ENCODE measurements around the gene ZNF334.
A peak's percentile ranks its signal among the peaks of the same experiment; 100 is the strongest.

The ZNF334 gene

DNA sequence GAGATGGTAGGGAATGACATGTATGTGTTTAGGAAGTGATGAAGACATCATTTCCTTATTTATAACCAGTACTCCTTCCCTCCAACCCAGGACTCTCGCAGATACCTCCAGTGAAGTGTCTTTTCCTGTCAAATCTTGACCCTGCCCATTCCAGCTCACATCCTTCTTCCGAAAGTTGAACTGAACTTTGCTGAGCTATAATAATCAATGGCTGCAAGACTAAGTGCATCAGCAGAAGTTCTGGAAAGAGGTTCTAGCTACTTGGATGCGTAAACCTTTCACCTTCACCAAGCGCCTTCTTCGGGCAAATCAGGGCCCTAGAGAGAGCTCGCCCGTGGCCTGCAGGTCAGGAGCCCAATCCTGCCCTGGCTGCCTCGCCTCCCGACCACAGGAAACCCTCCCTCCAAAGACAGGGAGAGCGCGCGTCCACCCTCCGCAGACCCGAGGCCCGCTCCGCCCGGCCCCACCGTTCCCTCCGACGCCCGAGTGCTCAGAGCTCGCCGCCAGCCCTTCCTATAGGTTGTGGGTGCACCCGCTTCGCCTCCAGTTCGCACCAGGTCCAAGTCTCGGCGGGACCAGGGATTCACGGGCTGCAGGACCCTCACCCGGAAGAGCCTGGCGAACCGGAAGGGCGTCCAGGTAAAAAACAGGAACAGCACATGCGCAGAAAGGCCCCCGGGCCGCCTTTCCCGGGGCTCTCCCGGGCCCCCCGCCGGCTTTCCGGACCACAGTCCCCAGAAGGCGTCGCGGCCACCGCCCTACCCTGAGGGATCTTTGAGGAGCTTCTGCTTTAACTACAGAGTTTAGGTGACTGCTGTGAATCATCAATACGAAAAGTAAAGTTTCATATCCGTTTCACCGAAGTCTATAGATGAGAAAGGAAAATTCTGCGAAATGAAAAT, at the start of gene ZNF334:
Gene ZNF334 (minus strand): TSS at position 617 of the 902 bp plus-strand sequence. CDS start 1,457 bp downstream, outside the sequence.
- DNase-seq, result peak; percentile 48

DNA sequence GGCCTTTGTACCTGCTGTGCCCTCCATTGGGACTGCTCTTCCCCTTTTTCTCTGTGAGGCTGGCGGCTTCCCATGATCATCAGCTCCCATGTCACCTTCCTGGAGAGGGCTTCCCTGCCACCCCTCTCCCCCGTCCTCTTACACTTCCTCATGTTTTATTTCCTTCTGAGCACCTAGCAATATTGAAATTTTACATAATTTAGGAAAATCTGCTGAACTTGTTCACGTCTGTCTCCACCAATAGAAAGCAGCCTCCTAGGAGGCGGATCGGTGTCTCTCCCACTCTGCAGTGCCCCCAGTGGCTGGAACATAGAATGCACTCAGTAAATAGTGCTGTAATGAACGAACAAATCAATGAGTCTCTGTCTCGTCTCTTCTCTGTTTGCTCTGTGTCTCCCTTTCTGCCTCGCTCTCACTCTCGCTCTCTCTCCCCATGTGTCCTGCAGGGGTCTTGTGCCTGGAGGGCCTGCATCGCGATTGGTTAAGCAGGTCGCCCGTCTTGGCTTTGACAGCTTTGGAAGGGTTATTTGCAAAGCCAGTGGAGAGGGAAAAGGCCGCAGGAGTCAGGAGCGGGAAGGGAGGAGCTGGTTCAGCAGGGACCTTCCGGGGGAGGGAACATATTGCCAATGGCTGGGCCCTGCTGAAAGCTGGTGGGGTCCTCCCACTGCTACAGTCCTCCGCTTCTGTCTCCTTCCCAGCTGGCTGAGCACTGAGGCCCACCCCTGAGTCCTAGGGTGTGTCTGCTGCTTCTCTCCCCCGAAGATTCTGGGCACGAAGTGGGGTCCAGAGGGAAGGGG, 49.2 kb upstream of the ZNF334 start:
- peak; percentile 60 for DNase-seq

DNA sequence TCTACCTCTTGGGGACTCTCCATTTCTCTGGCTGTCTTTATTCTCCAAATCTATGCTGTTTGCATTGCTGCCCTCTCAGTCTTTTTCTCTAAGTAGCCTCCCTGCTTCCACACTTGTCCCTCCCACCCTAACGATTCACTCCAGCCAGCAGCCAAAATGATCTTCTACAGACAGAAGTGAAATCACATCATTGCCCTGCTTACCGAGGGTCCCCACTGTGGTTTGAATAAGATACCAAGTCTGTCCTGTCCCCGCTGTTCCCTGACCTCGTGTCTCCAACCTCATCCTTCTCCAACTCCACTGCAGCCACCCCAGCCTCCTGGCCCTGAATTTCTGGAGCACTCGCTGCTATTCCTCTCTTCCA, 48.6 kb upstream of the ZNF334 start:
- DNase-seq, result no peak

DNA sequence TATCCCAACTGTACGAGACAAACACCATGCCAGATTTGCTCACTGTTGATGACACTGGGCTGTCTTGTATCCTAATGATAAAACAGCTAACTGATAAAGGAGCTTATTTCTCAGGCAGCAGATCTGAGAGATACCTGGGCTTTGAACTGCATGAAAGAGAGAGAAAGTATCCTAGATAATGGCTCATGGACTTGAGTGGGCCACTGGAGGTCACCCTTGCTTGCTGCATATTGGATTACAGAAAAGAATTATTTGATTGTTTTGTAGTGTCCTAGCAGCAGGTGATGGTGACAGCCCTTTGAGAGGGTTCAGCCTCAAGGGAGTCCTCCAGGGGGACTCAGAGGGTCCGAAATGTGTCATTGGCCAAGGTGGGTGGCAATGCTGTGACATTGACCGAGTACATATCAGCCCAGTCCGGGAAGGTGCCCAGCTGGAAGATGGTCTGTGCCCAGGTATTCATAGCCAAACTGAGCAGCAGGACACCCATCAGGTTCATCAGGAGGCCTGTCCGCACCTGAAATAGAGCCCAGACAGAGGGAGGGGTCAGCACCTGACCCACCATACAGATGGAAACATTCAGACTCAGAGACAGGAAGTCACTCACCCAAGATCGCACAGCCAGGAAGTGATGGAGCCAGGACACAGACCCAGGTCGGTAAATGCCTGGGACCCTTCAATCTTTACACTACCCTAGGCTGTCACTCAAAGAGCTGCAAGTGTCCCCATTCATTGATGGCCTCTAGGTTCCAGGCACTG, 46.5 kb upstream of the ZNF334 start:
- no peak for DNase-seq

DNA sequence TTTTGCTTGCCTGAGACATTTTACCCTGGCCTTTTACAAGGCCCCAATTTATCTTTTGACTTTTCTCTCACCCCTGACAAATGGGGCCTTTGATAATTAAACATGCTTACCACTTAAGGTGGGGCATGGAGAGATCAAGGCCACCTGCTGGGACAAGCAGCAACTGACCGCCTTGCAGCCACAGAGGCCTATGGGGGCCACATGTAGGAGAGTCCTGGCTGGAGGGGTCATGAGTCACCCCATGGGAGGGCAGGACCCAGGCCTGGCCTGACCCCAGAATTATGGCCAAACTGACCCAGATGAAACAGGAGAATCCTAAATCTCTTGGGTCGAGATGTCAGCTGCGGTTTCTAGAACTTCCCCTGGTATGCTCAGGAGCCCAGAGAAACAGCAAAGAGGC, 45.6 kb upstream of the ZNF334 start:
- DNase-seq, result no peak

DNA sequence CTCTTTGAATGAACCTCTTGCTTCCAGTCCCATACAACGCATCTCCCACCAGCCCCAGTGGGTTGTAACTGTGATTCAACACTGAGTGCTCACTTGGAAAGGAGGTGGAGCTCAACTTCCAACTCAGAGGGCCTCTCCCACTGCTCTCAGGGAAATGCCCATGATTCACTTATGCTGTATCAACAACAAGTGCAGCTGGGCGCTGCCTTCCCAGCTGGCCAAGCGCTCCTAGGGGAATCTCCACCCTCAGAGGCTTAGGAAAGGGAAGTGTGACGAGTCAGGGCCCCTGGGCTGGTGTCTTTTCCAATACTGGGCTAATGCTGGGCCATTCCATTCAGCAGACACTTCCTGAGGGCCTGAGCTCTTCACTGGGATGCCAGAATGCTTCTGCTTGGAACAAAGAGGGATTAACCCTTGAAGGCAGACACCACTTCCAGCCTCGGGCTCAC, 45.2 kb upstream of the ZNF334 start:
- DNase-seq, result peak; percentile 12

DNA sequence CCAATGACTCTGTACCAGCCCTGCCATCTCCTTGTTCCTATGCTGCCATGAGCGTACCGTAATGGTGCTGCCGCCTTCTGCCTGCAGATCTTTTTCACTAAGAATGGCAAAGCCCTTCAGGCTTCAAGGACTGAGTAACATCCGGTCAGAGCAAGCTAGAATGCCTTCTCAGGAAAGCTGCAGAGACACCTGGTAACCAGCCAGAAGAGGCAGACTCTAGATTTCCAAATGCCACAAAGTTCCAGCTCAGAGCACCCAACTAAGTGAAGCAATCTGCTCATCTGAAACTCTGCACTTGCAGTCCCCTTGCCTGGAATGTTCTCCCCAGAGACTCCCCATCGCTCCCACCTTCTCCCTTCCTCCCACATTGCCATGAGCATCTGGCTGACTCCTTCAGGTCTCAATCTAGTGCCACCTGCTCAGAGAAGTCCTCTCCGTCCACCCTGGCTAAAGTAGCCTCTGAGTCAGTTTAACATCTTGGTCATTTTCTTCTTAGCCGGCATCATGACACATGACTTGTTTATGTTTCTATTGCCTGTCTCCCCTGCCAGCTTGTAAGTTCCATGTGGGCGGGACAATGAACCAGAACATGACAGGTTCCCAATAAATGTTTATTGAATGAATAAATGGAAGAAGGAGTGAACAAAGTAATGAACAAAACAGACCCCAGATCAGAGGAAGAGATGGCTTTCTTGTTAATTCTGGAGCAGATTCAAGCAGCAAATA, 44.0 kb upstream of the ZNF334 start:
- DNase-seq, result no peak

DNA sequence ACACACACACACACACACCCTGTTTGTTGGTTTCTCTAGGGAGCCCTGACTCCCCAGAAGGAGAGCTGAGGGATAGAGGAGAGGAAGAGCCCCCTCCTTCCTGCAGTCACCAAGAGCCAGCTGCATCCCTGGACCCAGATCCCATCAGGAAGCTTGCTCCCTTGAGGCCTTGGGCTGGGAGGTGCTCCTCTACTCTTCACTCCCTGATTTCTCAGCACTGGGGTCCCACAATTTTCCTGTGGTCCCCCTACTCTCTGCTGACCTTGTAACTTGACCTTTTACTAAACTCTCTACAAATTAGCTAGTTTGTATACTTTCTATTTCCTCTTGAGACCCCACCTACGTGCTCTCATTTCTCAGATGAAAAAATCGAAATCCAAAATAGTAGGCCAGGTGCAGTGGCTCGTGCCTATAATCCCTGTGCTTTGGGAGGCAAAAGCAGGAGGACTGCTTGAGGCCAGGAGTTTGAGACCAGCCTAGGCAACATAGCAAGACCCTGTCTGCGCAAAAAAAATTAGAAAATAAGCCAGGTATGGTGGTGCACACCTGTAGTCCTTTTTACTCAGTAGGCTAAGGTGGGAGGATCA, 42.1 kb upstream of the ZNF334 start:
- DNase-seq, result no peak

DNA sequence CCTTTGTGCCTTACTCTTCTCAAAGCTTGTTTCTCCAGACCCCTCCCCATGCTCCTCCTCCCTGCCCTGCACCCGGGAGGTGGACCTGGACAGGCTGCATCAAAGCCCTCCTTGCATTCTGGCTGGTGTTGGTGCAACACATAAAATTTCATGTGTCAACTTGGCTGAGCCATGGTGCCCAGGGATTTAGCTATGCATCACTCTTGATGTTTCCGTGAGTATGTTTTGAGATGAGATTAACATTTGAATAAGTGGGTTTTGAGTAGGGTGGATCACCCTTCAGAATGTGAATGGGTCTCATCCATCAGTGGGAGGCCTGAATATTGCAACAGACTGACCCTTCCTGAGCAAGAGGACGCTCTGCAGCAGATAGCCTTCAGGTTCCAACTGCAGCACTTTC, 41.5 kb upstream of the ZNF334 start:
- no peak for DNase-seq

DNA sequence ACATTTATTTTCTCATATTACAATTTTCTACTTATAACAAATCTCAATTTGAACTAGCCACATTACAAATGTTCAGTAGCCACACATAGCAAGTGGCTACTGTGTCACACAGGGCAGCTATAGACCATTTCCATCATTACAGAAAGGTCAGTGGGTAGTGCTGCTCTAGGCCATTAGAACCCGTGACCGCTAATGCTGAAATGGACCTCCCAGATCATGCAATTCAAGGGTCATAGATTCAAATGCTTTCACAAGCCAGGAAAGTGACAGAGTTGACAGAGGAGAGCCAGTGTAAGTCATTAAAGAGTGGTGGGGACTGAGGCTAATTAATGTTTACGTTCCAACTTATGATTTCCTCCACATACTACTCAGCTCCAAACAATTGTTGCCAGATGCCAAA, 40.6 kb upstream of the ZNF334 start:
- DNase-seq, result no peak

DNA sequence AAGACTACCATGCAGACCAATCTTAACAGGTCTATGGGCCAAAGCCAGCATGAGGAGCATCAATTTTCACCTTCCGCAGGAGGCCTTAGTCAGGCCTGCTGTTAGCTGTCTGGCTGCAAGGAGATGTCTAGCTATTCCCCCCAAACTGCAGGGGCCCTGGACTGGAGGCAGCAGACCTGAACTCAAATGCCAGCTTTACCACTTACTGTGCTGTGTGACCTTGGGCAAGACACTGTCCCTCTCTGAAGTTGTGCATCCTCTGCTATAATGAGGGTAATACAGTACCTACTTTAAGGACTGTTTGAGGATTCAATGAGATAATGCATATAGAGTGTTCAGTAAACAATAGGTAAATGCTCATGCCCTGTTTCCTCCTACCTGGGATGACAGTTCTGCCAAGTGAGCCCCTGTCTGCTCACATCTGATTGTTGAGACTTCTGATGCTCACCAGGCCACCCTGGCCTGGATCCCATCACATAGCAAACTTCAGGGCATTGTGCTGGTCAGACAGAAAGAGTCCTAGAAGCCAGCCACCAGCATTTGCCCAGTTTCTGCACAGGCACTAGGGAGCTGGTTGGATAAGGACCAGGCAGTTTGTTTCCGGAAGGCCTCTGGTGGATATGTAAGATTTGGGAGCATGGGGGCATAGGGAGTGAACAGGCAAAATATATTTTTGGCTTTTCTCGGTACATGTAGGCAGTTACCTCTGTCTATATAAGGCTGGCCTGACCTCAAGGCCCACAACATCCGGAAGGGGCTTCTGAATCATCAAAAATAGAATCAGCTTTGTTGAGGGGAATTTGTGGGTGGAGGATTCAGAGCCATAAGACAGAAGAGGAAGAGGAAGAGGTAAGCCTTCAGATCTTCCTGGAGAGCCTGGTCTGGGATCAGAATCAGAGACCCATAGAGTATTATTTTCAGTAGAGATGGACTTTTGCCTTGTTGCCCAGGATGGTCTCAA, 39.4 kb upstream of the ZNF334 start:
- no peak for DNase-seq

DNA sequence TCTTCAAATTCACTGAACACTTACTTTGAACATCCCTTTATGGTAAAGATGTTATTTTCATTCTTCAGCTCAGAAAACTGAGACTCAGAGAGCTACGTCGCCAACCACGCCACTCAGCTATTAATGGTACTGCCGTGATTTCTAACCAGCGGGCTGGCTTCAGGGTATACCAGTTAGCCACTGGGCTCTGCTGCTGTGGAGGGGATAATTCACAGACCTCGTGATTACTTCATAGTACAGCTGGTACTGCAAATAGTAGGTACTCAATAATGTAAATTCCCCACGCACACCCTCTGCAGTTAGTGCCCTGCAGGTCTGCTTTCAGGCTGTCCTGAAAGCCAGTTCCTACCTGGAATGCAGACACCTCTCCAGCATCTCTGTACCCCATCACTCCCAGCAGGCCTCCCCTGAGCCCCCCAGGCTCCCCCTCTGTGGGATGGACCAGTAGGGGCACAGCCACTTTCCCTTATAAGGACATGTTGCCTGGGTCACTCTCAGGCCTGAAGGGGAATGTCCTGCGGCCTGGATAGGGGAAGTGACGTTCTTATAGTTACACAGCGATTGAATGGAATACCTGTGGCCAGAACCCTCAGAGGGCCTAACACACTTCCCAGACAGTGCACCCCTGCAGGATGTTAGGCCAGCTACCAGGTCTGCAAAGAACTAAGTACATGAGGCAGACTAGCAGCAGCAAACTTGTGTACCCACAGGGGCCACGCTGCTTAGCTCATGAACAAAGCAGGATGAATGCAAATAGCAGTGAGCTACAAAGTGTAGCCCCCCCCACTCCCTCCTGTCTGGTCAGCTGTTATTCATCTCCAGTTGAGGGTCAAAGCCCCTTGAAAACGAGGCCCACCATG, 38.4 kb upstream of the ZNF334 start:
- DNase-seq, result no peak

DNA sequence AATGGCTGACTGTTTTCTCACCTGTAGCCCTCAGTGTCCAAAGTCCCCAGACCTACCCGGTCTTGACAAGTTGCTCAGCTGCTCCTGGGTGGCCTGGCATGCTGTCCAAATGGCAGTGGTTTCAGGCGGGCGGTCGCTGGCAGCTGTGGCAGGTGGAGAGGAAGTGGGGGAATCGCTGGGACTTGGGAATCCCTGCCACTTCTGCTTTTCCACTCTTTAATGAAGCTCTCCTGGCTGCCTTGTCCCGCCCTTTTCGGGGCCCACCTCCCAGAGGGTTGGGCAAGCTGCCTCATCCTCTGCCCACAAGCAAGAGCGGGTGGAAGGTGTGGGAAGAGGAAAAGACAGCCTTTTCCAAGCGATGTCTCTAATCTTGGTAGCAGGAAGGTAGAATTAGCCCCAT, 37.1 kb upstream of the ZNF334 start, which contains the start of gene OCSTAMP:
Gene OCSTAMP (minus strand): TSS at position 194 of the 400 bp plus-strand sequence. CDS start 94 bp downstream, at position 100.
- DNase-seq, result no peak

DNA sequence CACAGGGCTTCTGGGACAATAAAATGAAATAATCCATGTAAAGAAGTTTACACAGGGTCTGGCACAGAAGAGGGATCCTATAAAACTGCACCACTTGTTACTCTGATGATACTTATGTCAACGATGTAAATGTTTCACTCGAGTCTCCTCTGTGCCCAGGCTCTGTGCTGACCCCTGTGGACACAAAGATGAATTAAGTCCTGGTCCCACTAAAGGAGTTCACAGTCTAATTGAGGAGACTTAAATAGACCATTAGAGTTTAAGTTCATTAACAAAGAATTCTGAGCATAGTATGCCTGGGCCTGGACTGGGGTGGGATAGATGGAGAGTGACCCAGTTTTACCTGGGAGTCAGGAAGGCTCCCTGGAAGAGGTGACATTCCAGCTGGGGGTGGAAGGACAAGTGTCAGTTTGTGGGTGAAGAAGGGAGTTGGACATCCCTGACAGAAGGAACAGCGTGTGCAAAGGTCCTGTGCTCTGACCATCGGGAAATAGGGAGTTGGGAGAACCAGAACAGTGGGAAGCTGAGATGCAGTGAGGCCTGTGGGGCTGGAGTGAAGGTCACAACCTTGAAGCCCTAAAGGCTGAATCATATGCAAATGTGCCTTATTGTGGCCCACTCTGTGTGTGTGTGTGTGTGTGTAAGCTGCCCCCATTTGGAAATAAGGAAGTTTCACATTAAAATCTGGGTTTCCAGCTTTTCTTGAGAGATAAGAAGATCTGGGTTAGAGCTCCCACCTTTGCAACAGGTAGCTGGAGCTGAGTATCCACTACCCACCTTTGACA, 36.0 kb upstream of the ZNF334 start:
- no peak for DNase-seq

DNA sequence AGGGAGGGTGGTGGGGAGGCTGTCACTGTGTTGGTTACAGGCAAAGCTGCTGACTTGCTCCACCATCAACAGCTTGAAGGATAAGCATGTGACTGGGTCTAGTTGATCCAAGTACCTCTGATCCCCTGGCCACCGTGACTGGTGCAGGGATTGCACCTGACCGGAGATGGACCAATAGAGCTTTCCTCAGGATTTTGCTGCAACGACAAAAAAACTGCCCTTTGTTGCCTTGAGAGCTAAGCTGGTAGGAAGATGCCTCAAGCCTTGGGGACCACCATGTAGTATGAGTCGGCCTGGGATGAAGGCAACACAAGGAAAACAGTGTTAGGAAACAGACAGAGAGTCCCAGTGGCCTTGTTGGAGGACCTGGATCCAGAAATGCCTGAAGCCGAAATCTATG, 35.3 kb upstream of the ZNF334 start:
- DNase-seq, result no peak

DNA sequence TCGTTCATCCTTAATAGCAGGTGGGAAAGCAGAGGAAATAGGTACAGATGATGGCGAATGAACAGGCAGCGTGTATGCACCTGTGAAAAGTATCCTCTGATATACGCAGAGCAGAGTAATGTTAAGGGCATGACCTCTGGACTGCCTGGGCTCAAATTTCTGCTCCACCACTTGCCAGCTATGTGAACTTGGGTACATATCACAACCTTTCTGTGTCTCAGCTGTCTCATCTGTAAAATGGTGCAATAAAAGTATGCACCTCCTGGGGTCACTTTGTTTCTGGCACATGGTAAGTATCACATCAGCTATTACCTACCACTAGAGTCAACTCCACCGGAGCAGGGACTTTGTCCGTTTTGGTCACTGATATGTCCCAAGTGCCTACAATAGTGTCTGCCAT, 34.6 kb upstream of the ZNF334 start:
- DNase-seq, result no peak

DNA sequence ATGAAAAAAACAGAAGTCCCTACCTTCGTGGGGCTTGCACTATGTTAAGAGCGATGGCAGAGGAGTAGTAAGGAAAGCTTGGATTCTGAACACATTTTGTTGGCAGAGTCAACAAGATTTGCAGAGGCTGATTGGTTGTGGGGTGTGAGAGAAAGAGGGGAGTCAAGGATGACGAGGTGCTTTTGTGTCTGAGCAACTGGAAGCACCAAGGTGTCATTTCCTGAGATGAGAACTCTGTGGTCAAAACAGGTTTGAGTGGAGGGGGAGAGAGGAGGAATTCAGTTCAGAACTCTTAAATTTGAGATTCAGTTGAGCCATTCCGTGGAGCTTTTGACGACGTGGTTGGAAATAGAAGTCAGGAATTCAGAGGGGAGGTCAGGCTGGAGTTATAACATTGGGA, 33.6 kb upstream of the ZNF334 start:
- DNase-seq, result no peak

DNA sequence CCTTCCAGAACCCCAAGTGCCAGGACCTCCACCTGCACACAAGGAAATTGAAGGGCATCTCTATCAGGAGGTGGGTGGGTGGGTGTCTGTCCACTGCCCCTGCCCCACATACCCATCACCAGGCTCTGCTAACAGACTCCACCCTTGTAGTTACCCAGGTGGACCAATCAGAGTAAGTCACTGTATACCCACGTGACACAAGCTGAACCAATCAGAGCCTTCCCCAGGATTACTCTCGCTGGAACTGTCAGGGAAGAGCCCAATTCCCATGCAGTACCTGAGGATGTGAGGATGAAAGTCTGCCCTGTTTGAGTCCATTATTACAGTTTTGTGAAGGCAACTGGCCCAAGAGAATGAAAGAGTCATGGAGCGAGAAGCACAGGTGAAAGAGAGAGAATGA, 32.9 kb upstream of the ZNF334 start:
- no peak for DNase-seq

DNA sequence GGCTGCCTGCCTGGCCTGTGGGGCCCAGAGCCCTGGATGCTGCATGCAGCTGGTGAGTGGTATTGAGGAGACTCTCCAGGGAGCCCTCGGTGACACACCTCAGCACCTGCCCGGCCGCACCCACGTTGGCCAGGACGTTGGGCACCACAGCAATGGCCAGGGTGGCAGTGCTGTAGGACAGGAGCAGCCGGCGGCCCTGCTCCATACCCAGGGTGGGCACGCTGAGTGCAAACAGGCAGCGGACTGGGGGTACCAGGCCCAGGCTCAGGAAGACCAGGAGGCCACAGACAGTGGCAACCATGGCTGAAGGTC, 32.4 kb upstream of the ZNF334 start:
- no peak for DNase-seq
